VCaP (cell line): Measurements from ENCODE around the gene PFN4.
"Not testable (repeated sequence)": the region's sequence is repeated elsewhere in the genome, so short reads cannot be mapped to it uniquely, and the experiment has no call there.

Experiments
- H3K27ac ChIP-seq: fragments of 450-650 bp; 2 replicates; pipeline ENCODE4 v1.5.1; 2017
- TF ChIP-seq, protein P1 (sequence below): fragments of 450-650 bp; conservative IDR thresholded peaks from 2 replicates; pipeline ENCODE4 v1.5.1; 2017; ENCODE audit warnings: mild to moderate bottlenecking, moderate library complexity

PFN4 gene

DNA sequence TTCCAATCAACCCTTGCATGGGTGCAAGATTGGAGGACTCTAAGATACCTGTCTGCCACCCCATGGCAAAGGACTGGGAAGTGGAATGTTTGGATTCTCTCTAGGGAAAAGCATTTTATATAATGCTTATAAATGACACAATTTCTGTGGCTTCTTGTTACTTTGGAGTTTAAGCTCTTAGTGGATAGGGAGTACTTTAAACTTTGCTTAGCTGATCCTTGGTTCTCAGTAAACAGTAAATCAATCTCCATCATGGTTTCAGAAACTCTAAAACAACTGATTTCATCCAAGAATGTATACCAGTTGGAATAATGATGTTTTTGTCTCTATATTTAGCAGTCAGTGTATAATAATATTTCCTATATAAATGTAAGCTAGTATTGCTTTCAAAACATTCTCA, 37.6 kb upstream of the PFN4 start:
- TF ChIP-seq, protein P1, sequence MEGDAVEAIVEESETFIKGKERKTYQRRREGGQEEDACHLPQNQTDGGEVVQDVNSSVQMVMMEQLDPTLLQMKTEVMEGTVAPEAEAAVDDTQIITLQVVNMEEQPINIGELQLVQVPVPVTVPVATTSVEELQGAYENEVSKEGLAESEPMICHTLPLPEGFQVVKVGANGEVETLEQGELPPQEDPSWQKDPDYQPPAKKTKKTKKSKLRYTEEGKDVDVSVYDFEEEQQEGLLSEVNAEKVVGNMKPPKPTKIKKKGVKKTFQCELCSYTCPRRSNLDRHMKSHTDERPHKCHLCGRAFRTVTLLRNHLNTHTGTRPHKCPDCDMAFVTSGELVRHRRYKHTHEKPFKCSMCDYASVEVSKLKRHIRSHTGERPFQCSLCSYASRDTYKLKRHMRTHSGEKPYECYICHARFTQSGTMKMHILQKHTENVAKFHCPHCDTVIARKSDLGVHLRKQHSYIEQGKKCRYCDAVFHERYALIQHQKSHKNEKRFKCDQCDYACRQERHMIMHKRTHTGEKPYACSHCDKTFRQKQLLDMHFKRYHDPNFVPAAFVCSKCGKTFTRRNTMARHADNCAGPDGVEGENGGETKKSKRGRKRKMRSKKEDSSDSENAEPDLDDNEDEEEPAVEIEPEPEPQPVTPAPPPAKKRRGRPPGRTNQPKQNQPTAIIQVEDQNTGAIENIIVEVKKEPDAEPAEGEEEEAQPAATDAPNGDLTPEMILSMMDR: no peak
- no peak overlapping the region for H3K27ac ChIP-seq

DNA sequence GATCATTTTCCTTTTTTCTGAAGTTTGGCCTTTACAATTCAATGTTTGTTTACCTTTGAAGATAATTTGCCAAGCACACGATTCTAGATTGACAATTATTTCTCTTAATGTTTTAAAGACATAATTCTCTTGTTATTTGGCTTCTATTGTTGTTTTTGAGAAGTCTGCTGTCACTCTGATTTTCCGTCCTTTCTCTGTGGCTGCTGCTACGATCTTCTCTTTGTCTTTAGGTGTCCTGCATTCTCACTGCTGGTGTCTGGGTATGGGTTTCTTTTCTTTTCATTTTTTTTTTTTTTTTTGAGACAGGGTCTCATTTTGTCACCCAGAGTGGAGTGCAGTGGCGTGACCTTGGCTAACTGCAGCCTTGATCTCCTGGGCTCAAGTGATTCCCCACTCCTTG, 36.6 kb upstream of the PFN4 start:
- H3K27ac ChIP-seq: no peak overlapping the region
- TF ChIP-seq, protein P1: no peak

GRCh38 chr2:24158131-24158530, 35.0 kb upstream of the PFN4 start:
- TF ChIP-seq, protein P1: no peak
- H3K27ac ChIP-seq: no peak overlapping the region

- no peak overlapping the region for H3K27ac ChIP-seq
- TF ChIP-seq, protein P1: no peak
Measured at GRCh38 chr2:24153478-24153877, 30.3 kb upstream of the PFN4 start.

DNA sequence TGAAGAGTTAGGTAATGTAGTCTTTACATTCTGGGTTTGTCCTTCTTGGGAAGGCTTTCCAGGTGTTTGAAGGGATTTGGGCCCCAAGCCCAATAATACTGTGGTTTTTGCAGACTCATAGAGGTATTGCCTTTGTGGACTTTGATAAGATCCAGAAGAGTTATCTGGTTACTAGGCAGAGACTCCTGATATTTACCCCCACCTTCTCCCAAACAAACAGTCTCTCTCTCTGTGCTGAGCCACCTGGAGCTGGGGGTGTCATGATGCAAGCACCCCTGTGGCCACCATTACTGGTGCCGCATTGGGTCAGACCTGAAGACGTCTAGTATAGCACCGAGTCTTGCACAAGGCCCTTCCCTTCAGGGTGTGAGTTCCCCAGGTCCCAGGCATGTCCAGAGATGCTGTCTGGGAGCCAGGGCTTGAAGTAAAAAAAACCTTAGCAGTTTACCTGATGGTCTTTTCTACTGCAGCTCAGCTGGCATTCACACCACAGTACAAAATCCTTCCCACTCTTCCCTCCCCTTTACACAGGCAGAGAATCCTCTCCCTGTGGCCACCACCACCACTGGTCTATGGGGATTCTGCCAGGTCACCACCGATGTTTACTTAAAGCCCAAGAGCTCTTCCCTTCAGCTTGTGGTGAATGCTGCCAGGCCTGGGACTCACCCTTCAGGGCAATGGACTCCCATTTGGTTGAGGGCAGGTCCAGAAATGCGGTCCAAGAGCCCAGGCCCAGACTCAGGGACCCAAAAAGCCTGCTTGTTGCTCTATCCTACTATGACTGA, 29.5 kb upstream of the PFN4 start:
- no peak overlapping the region for H3K27ac ChIP-seq
- TF ChIP-seq, protein P1: no peak

DNA sequence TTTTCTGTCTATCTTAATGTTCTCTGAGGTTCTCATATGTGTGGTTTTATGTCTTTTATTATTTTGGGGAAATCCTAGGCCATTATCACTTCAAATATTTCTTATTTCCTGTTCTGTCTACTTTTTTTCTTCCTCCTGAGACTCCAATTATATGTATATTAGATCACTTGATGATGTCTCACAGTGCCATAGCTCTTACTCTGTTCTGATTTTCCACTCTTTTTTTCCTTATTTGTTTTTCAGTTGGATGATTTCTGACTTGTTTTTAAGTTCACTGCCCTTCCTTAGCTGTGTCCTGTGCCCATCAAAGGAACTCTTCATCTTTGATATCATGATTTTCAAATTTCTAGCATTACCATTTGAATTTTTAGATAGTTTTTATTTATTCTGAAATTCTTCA, 24.2 kb upstream of the PFN4 start:
- TF ChIP-seq, protein P1: no peak
- no peak overlapping the region for H3K27ac ChIP-seq

DNA sequence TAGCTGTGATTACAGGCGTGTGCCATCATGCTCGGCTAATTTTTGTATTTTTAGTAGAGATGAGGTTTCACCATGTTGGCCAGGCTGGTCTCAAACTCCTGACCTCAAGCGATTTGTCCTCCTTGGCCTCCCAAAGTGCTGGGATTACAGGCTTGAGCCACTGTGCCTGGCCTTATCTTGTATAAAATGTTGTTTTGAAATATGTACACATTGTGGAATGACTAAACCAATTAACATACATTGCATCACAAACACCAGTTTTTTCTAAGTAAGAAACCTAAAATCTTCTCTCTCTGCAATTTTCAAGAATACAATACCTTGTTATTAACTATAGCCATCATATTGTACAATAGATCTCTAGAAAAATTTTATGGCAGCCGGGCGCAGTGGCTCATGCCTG, 17.2 kb upstream of the PFN4 start:
- not testable (repeated sequence) for H3K27ac ChIP-seq

- H3K27ac ChIP-seq: no peak overlapping the region
- TF ChIP-seq, protein P1: no peak
Measured at GRCh38 chr2:24132543-24132942, 9.4 kb upstream of the PFN4 start.
